Measurements from ENCODE around the gene KREMEN1.

The KREMEN1 gene

DNA sequence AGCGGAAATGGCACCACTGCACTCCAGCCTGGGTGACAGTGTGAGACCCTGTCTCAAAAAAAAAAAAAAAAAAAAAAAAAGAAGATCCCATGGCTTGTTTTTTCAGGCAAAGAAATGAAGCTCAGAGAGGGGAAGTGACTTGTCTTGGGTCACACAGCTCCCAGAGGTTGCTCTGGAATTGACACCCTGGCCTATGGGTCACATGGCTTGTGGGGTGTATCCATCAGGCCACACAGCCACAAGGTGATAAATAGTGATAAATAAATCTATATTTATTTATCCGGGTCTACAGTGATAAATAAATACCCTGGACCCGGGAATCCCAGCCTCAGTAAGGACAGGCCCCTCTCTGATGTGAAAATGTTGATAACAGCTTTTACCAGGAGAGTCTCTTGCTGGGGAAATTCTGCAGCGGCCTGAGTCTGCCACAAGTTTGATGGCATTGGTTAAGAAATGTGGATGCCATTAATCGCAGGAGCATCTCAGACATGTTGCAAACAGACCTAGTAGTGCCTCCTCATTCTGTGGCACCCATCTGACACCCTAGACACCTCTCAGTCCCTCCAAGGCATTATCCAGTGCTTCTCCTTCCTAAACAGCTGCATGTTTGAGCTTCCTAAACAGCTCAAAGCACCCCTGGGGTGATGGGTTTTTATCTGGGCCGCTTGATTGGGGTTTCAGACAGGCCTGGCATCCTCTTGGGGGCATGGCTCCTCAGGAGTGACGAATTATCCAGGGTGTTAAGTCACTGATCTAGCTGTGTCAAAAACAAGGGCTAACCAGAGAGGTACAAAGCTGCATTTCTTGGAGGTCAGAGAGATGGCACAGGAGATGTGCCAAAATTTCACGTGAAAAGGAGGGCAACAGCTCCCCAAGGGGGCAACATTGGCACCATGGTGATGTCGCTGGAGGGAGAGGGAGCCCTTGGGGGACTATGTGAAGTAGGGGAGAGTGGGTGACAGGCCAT, 130.9 kb downstream of the KREMEN1 start:
- no peaks in the 10 kb centered on the region for H3K9me3 Mint-ChIP-seq
- H3K4me3 Mint-ChIP-seq, result no peak overlapping the region
- H3K27ac Mint-ChIP-seq, result peak overlapping the region; percentile 67
- H3K27me3 Mint-ChIP-seq, result peaks cover 62 to 82% of the 10 kb centered on the region in 2 donors
- peaks cover 27 to 48% of the 10 kb centered on the region in 2 donors for H3K4me1 Mint-ChIP-seq
- H3K36me3 Mint-ChIP-seq, result no peaks in the 10 kb centered on the region
- DNase-seq, result no peak
- no peak for ATAC-seq (replicated peaks)

DNA sequence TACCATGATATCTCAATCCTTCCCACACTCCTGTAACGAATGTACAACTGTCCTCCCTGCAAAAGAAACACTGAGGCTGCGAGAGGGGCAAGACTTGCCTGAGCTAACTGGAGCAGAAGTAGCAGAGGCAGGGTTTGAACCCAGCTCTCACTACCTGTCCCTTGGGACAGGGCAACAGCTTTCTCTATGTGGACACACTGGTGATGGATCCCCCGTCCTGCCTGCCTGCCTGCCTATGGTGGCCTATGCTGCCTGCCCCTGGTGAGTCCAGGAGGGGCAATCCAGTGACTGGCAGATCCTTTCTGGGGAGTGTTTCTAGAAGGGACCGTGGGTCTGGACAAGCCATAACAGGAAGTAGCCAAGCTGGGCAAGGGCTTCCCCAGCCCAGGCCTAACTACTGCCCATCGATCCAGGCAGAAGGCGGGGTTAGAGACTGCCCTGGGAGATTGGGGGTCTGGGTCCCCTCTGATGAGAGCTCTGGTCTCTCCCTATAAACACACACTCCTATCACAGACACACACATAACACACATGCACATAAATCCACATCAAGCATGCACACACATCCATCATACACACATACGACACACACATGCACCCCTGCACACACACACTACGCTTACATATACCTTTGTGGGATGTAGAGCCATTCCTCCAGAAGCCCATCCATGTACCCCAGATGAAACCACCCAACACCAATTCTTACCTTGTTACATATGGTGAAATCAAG, 131.8 kb downstream of the KREMEN1 start:
- DNase-seq, result no peak
- H3K27me3 Mint-ChIP-seq, result peaks cover 68 to 85% of the 10 kb centered on the region in 2 donors
- peaks cover 35 to 56% of the 10 kb centered on the region in 2 donors for H3K4me1 Mint-ChIP-seq
- no peak overlapping the region for H3K4me3 Mint-ChIP-seq
- no peaks in the 10 kb centered on the region for H3K9me3 Mint-ChIP-seq
- no peak for ATAC-seq (replicated peaks)
- no peaks in the 10 kb centered on the region for H3K36me3 Mint-ChIP-seq
- H3K27ac Mint-ChIP-seq, result no peak overlapping the region

DNA sequence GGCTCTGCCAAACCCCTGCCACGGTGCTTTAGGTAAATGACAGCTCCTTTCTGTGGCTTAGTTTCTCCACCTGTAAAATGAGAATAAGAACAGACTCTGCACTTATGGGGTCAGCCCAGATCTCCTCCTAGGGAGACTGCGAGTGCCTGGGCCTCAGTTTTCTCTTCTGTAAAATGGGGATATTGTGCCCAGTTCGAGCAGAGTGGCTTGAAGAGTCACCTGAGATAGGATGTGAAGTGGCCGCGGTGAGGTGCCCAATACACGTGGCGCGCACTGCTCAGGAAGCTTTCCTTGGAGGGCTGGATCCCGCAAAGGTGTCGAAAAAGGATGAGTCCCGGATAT, 132.4 kb downstream of the KREMEN1 start:
- no peak for ATAC-seq (replicated peaks)
- peak overlapping the region; percentile 21 to 46 for H3K4me3 Mint-ChIP-seq
- H3K36me3 Mint-ChIP-seq, result no peaks in the 10 kb centered on the region
- H3K4me1 Mint-ChIP-seq, result peaks cover 33 to 59% of the 10 kb centered on the region in 2 donors
- DNase-seq, result no peak
- H3K27me3 Mint-ChIP-seq, result peaks cover 66 to 84% of the 10 kb centered on the region in 2 donors
- no peak overlapping the region for H3K27ac Mint-ChIP-seq
- H3K9me3 Mint-ChIP-seq, result no peaks in the 10 kb centered on the region

DNA sequence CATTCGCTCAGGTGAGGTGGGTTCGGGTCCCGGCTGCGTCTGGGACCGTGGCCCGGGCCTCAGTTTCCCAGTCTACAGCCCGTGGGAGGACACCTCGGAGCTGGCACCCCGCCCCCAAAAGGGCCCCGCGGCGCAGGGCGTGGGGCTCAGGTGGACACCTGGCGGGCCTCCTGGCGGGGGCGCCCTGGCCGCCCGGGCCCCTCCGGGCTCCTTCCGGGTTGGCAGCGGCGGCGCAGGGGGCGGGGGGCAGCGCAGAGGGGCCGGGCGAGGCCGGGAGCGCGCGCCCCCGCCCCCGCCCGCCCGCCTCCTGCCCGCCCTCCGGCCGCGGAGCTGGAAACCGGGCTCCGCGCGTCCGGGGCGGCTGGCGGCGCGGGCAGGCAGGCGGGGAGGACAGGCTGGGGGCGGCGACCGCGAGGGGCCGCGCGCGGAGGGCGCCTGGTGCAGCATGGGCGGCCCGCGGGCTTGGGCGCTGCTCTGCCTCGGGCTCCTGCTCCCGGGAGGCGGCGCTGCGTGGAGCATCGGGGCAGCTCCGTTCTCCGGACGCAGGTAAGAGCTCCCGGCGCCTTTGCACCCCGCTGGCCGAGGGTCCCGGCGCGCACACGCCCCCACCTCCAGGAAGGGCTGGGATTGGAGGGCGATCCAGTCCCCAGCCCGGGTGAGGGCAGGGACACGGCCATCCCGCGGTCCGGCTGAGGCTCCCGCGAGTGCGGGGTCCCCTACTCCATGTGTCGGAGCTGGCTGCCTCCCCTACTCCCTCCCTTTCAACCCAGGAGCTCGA, 132.9 kb downstream of the KREMEN1 start, which contains the start of gene EMID1:
EMID1 (plus strand) TSS at position 303 of the 778 bp plus-strand sequence; CDS start at position 446, 143 bp downstream.
- ATAC-seq (replicated peaks), result no peak
- H3K4me1 Mint-ChIP-seq, result peaks cover 33 to 59% of the 10 kb centered on the region in 2 donors
- peaks cover 64 to 84% of the 10 kb centered on the region in 2 donors for H3K27me3 Mint-ChIP-seq
- no peaks in the 10 kb centered on the region for H3K9me3 Mint-ChIP-seq
- no peak for DNase-seq
- H3K4me3 Mint-ChIP-seq, result peak within 1 kb of the TSS; percentile 68 to 76
- H3K36me3 Mint-ChIP-seq, result no peaks in the 10 kb centered on the region
- peak within 1 kb of the TSS; percentile 82 for H3K27ac Mint-ChIP-seq

DNA sequence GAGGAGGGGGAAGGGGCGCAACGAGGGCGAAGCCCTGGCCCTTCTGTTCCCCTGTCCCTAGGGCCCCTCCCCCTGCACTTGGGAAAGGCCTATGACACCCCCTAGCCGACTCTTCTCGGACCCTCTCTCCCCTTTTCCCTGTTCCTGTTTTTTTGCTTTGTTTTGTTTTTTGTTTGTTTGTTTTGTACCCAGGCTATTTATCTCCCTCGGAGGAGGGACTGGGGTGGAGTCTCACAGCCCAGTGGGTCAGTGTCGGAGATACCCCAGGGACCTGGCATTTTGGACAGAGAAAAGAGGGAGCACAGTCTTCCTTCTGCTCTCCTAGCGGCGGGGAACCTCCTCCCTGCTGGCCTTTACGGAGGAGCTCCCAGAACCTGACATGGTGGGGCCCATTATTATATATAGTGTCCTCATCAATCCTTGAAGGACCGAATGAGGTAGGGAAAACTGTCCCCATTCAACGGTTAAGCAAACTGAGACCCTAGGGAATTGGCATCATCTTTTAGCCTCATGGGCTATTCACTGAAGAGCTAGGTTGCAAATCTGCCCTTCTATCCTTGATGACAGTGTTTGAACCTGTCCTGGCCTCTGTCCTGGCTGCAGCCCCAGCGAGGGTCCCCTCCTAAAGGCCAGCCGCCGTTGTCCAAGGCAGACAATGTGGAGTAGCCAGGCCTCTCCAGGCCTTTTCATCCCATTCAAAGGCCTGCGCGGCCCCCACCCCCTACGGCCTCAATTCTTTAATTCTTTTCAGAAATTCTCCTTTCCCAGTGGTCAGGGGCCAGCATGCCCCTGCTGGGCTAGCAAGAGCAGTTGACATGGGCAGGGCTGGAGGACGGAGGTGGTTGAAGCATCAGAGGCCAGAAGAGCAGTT, 133.8 kb downstream of the KREMEN1 start:
- Mint-ChIP-seq H3K4me1 (peaks cover 31 to 53% of the 10 kb centered on the region in 2 donors), H3K36me3 (no peaks in the 10 kb centered on the region), H3K27ac (peak overlapping the region; percentile 82), H3K4me3 (peak overlapping the region; percentile 68 to 76), H3K27me3 (peaks cover 65 to 84% of the 10 kb centered on the region in 2 donors), H3K9me3 (no peaks in the 10 kb centered on the region)
- DNase-seq, result no peak
- no peak for ATAC-seq (replicated peaks)

DNA sequence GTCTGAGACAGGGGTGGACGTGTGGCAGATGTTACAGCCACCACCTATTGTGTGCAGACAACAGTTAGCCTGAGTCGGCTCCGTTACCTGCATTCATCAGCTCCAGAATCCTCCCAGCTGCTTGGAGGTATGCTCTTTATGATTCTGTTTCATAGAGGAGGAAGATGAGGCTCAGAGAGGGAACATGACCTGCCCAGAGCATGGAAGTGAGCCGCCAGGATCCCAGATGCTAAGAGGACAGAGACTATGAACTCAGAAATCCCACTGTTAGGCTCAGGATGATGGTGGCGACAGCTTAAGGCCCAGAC, 134.4 kb downstream of the KREMEN1 start:
- H3K4me1 Mint-ChIP-seq, result peaks cover 28 to 47% of the 10 kb centered on the region in 2 donors

DNA sequence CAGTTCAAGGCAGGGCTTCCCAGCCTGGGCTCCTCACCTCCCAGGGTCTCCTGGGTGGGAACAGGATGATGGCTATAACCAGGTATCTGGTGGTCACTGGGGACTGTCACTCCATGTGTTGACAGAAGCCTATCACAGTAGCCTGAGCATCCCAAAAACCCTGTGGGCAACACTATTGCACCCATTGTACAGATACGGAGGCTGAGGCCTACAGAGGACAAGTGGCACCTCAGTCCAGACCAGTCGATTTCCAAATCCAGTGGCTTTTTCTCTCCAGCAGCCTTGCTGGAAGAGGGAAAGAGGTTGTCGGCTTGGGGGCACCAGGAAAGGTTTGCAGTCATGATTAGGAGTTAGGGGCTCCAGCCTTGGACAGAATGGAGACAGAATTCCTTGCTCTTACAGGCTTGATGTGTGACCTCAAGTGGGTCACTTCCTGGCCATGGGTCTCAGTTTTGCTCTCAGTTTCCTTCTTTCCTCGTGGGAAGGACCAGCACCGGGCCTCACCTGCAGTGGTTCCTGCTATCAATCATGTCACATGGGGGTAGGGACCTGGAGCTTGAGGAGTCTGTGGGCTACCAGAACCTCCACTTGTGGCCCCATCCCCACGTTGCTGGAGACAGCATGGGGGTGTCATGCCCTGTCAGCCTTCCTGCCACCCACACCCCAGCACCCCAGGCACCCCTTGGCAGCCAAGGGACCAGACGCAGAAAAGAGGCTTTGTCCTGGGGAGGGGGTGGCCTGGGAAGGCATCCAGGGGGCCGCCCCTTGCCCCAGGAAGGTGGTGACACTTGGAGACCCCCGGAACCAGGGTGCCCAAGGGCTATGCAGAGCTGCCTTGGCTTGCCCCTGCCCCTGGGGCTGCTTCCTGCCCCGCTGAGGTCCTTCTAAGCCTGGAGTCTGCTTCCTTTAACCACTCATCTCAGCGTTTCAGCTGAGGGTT, 135.0 kb downstream of the KREMEN1 start:
- H3K27ac Mint-ChIP-seq, result no peak overlapping the region
- DNase-seq, result no peak
- H3K4me1 Mint-ChIP-seq, result peaks cover 23 to 41% of the 10 kb centered on the region in 2 donors
- peaks cover 62 to 83% of the 10 kb centered on the region in 2 donors for H3K27me3 Mint-ChIP-seq
- H3K4me3 Mint-ChIP-seq, result no peak overlapping the region
- H3K36me3 Mint-ChIP-seq, result no peaks in the 10 kb centered on the region
- ATAC-seq (replicated peaks), result peak in 1 of 2 donors; percentile 5
- H3K9me3 Mint-ChIP-seq, result no peaks in the 10 kb centered on the region

More for the DNA sequence above, 134.4 kb downstream of the KREMEN1 start:
- DNase-seq (no peak), ATAC-seq (replicated peaks) (no peak)
- Mint-ChIP-seq H3K27me3 (peaks cover 62 to 84% of the 10 kb centered on the region in 2 donors), H3K27ac (no peak overlapping the region), H3K4me3 (no peak overlapping the region), H3K36me3 (no peaks in the 10 kb centered on the region), H3K9me3 (no peaks in the 10 kb centered on the region)

DNA sequence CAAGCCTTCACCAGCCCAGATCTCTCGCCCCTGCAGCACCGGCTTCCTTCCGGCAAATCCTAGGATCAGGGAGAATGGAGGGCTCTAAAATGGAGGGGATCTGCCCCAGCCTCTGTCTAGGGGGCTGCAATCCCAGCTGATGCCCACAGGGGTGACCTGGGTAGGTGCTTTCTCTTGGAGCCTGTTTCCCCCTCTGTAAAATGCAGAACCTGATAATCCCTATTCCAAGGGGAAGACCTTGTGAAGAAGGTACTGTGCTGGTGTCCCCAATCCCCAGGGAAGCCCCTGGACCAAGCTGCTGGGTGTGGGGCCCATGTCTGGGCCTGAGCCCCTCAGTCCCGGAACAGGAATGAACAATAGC, 135.6 kb downstream of the KREMEN1 start:
- Mint-ChIP-seq H3K4me1 (peaks cover 20 to 36% of the 10 kb centered on the region in 2 donors), H3K36me3 (no peaks in the 10 kb centered on the region), H3K9me3 (no peaks in the 10 kb centered on the region), H3K27me3 (peaks cover 68 to 87% of the 10 kb centered on the region in 2 donors), H3K27ac (no peak overlapping the region), H3K4me3 (no peak overlapping the region)
- no peak for DNase-seq
- ATAC-seq (replicated peaks), result peak; percentile 15 to 35

DNA sequence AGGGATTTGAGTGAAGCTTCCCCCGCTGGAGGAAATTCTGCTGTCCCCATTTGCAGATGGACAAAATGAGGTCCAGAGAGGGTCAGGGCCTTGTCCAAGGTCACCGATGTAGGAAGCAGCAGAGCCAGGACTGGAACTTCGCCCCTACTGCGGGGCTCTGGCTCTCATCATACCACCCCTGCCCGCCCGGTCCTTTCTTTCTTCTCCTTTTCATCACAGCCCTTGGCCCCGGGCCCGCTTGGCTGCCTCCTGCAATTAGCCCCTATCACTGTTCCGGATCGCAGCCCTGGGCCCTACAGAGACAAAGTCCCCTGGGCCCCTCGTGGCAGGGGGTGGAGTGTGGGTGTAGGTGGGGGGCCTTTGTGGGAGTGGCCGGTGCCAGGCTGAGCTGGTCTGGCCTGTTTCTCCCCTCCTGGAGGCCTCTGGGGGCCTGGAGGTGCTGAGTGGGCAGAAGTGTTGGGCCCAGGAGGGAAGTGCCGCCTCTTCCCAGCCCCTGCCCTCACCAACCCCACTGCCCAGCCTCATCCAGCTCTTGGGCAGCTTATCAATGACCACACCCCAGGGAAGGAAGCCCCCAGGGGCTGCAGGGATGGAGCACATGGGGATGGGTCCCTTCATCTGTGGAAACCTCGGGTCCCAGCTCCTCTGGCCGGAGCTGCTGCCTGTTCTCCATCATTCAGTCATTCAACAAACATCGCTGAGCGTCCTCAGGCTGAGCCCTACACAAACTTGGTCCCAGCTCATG, 136.2 kb downstream of the KREMEN1 start:
- peak; percentile 74 to 76 for ATAC-seq (replicated peaks)
- Mint-ChIP-seq H3K27me3 (peaks cover 70 to 88% of the 10 kb centered on the region in 2 donors), H3K4me3 (no peak overlapping the region), H3K9me3 (no peaks in the 10 kb centered on the region), H3K27ac (no peak overlapping the region), H3K36me3 (no peaks in the 10 kb centered on the region), H3K4me1 (peaks cover 20 to 33% of the 10 kb centered on the region in 2 donors)
- peak; percentile 30 for DNase-seq

DNA sequence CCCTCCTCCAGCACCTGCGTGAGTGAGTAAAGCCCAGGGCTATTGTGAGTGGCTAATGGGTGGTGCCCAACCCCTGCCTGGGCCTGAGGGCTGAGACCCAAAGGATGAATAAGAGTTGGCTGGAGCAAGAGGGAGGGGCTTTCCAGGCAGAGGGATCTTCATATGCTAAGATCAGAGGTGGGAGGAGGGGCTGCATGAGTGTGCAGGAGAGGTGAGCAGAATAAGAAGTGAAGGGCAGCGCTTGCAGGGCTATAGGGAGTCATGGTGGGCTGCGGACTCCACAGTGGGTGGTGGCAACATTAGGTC, 136.7 kb downstream of the KREMEN1 start:
- Mint-ChIP-seq H3K27ac (no peak overlapping the region), H3K4me1 (peaks cover 18 to 30% of the 10 kb centered on the region in 2 donors), H3K36me3 (no peaks in the 10 kb centered on the region), H3K4me3 (no peak overlapping the region), H3K9me3 (no peaks in the 10 kb centered on the region), H3K27me3 (peaks cover 70 to 88% of the 10 kb centered on the region in 2 donors)
- ATAC-seq (replicated peaks) (no peak), DNase-seq (no peak)

DNA sequence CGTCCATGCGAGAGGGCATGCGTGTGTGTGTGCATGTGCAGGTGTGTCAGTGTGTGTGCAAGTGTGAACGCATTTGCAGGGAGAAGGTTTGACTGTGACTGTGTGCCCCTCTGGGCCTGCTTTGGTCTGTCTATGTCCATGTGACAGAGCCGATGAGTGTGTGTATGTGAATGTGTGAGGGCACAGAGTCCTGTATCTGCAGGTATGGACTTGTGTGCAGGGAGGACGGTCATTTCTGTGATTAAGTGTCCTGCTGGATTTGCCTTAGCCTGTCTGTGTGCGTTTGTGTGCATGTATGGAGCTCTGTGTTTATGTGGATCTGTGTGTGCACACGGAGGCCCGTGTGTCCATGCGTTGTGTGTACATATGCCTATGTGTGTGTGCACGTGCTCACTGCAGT, 138.2 kb downstream of the KREMEN1 start:
- peaks cover 16 to 29% of the 10 kb centered on the region in 2 donors for H3K4me1 Mint-ChIP-seq
- no peaks in the 10 kb centered on the region for H3K9me3 Mint-ChIP-seq
- H3K27me3 Mint-ChIP-seq, result peaks cover 72 to 91% of the 10 kb centered on the region in 2 donors
- ATAC-seq (replicated peaks) (no peak), DNase-seq (no peak)
- H3K27ac Mint-ChIP-seq, result no peak overlapping the region
- H3K4me3 Mint-ChIP-seq, result no peak overlapping the region
- no peaks in the 10 kb centered on the region for H3K36me3 Mint-ChIP-seq

DNA sequence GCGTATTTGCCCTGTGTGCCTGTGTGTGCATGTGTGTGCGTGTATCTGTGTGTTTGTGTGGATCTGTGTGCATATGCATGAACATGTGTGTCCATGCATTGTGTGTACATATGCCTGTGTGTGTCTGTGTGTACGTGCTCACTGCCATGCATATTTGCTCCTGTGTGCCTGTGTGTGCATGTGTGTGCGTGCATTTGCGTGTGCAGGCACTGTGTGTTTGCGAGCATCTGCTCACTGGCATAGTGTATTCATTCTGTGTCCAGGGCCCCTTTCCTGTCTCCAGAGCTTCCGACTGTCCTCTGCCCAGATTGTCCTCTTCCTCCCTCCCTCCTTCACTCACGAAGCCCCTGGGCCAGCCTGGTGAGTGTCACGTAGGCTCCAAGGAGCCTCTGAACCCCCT, 138.6 kb downstream of the KREMEN1 start:
- H3K27ac Mint-ChIP-seq, result no peak overlapping the region
- ATAC-seq (replicated peaks) (no peak), DNase-seq (no peak)
- H3K4me1 Mint-ChIP-seq, result peaks cover 13 to 25% of the 10 kb centered on the region in 2 donors
- no peaks in the 10 kb centered on the region for H3K36me3 Mint-ChIP-seq
- no peaks in the 10 kb centered on the region for H3K9me3 Mint-ChIP-seq
- peaks cover 73 to 91% of the 10 kb centered on the region in 2 donors for H3K27me3 Mint-ChIP-seq
- H3K4me3 Mint-ChIP-seq, result no peak overlapping the region

All from stimulated activated naive B cell treated with anti-CD40 and anti-IgM and Interleukin-4, amounts not matched to agents 10 μg/mL and 1 μg/mL and 100 μg/mL, for 72 hours (primary cell).